Panc1 (cell line): Measurements from ENCODE around the gene CDC7. TPM values are rescaled to one million over a fixed set of nuclear protein-coding genes. Genes with fewer than 3 reads are reported as not detected.

Source experiments
- ATAC-seq: fragments of 200-7000 bp; cut with Tn5 transposase; 2 replicates; pipeline ENCODE4 v1.9.1; 2020; ENCODE audit warnings: mild to moderate bottlenecking, moderate library complexity
- Bru-seq: library from RNA; stranded (reverse); fragments of 400-500 nt; gene quantifications from one replicate; lab custom pipeline; 2021; lab: Mats Ljungman, UMichigan
- BruChase-seq, 2 experiments: library from RNA; stranded (reverse); fragments of 400-500 nt; gene quantifications; one replicate each; lab custom pipeline; 2021; lab: Mats Ljungman, UMichigan
- BruUV-seq: library from RNA; stranded (reverse); fragments of 400-500 nt; replicated peaks from 2 replicates; lab custom pipeline; 2021; lab: Mats Ljungman, UMichigan
- CTCF ChIA-PET: fragments of 300-600 bp; sonication (Branson Sonifier 250); formaldehyde crosslinking; loops from one replicate; lab custom pipeline; 2022; ENCODE audit warnings: antibody characterized with exemption; lab: Charles Lee
- POLR2A ChIA-PET: fragments of 300-600 bp; sonication (Branson Sonifier 250); formaldehyde crosslinking; loops from one replicate; lab custom pipeline; 2022; ENCODE audit warnings: antibody characterized with exemption; lab: Charles Lee
- DNase-seq: peaks from one replicate; pipeline ENCODE4 v3.0.0-alpha.2; 2010; ENCODE audit warnings: low read depth, low spot score
- H3K27ac ChIP-seq: 2 replicates; pipeline ENCODE4 v1.5.1; 2011; ENCODE audit warnings: mild to moderate bottlenecking, low read length, inconsistent platforms
- H3K27me3 ChIP-seq: fragments of 200-500 bp; sonication (Bioruptor generic); 2 replicates; pipeline ENCODE4 v1.6.0; 2014; ENCODE audit warnings: low read length, inconsistent platforms; ENCODE audit not compliant: control insufficient read depth, insufficient read depth
- H3K36me3 ChIP-seq: fragments of 200-500 bp; sonication (Bioruptor generic); 2 replicates; pipeline ENCODE4 v1.5.1; 2014; ENCODE audit warnings: inconsistent platforms, mild to moderate bottlenecking, low read length, moderate library complexity; ENCODE audit not compliant: control insufficient read depth, insufficient read depth
- H3K4me1 ChIP-seq: 2 replicates; pipeline ENCODE4 v1.5.1; 2011; ENCODE audit warnings: inconsistent platforms, mild to moderate bottlenecking, low read length, moderate library complexity; ENCODE audit not compliant: control insufficient read depth, insufficient read depth
- H3K4me3 ChIP-seq, 2 experiments: 2 replicates each; pipeline ENCODE4 v1.5.1; 2011 to 2012; ENCODE audit warnings: low read depth in 2 of 2, low read length in 2 of 2, mild to moderate bottlenecking in 2 of 2, inconsistent platforms in 1 of 2, moderate library complexity in 1 of 2
- H3K9me3 ChIP-seq: fragments of 200-500 bp; sonication (Bioruptor generic); 2 replicates; pipeline ENCODE4 v1.5.1; 2014; ENCODE audit warnings: low read depth, mild to moderate bottlenecking, inconsistent platforms, low read length, moderate library complexity; ENCODE audit not compliant: control insufficient read depth, insufficient read depth
- POLR2AphosphoS5 ChIP-seq: IDR thresholded peaks from 2 replicates; pipeline ENCODE4 v1.6.1; 2012; ENCODE audit warnings: mild to moderate bottlenecking, low read depth, low read length, moderate library complexity
- SIN3A ChIP-seq: IDR thresholded peaks from 2 replicates; pipeline ENCODE4 v1.6.1; 2012; ENCODE audit warnings: low read depth, mild to moderate bottlenecking, low read length, moderate library complexity, borderline replicate concordance; ENCODE audit not compliant: insufficient read depth
- TCF7L2 ChIP-seq: IDR thresholded peaks from 2 replicates; pipeline ENCODE4 v1.6.1; 2011; ENCODE audit warnings: mild to moderate bottlenecking, low read depth, low read length, inconsistent platforms
- in situ Hi-C: cut with HindIII; loops from 2 replicates; pipeline ENCODE4 v1.10.0; 2016; ENCODE audit warnings: low sequenced_read_pairs, low pct_unique_long_range_greater_than_20kb
- intact Hi-C: fragments of 100-400 bp; cut with micrococcal nuclease; formaldehyde crosslinking; loops from one replicate; pipeline ENCODE4 v1.10.0; 2022; ENCODE audit not compliant: unreplicated experiment
- long read RNA-seq: library from polyadenylated mRNA; unstranded; transcript quantifications from one replicate; pipeline ENCODE4 v2.0.0, GENCODE V29; 2021; ENCODE audit not compliant: unreplicated experiment
- polyA plus RNA-seq: library from polyadenylated mRNA; unstranded; fragments of >200 nt; gene quantifications from one replicate; pipeline ENCODE4 v1.2.1, GENCODE V29; 2012; ENCODE audit warnings: missing spikeins; ENCODE audit not compliant: insufficient read length
- total RNA-seq: library from RNA; stranded (reverse); gene quantifications from one replicate; pipeline ENCODE4 v1.2.1, GENCODE V29; 2021; ENCODE audit not compliant: unreplicated experiment
- TF ChIP-seq, protein P1 (sequence below), 2 experiments: IDR thresholded peaks; 2 replicates each; pipeline ENCODE4 v1.6.1; 2011 to 2012; ENCODE audit warnings: low read depth in 2 of 2, control low read depth in 1 of 2, low read length in 1 of 2, mild to moderate bottlenecking in 1 of 2, moderate library complexity in 1 of 2; ENCODE audit not compliant: insufficient read depth in 1 of 2
- TF ChIP-seq, protein P2 (sequence below): fragments of 450-650 bp; IDR thresholded peaks from 2 replicates; pipeline ENCODE4 v1.5.1; 2017; ENCODE audit warnings: mild to moderate bottlenecking

CDC7 gene
- total RNA-seq (30.1 TPM), Bru-seq, nascent RNA (percentile 91 among the genes with signal in this experiment), BruChase-seq, experiment 1, labeled RNA remaining after a 2-hour chase (percentile 94 among the genes with signal in this experiment), BruChase-seq, experiment 2, labeled RNA remaining after a 6-hour chase (percentile 88 among the genes with signal in this experiment)
- 11.9 TPM for polyA plus RNA-seq
- long read RNA-seq, transcript CDC7-203 (12 exons, 3,313 nt), result minor isoform, 8 of 79 reads
- long read RNA-seq, transcript CDC7-201 (12 exons, 3,173 nt), result major isoform, 24 of 79 reads
- long read RNA-seq, partial matches to known transcripts, result 18 of 79 reads
- long read RNA-seq, other reads (novel, unspliced or antisense), result 29 of 79 reads

DNA sequence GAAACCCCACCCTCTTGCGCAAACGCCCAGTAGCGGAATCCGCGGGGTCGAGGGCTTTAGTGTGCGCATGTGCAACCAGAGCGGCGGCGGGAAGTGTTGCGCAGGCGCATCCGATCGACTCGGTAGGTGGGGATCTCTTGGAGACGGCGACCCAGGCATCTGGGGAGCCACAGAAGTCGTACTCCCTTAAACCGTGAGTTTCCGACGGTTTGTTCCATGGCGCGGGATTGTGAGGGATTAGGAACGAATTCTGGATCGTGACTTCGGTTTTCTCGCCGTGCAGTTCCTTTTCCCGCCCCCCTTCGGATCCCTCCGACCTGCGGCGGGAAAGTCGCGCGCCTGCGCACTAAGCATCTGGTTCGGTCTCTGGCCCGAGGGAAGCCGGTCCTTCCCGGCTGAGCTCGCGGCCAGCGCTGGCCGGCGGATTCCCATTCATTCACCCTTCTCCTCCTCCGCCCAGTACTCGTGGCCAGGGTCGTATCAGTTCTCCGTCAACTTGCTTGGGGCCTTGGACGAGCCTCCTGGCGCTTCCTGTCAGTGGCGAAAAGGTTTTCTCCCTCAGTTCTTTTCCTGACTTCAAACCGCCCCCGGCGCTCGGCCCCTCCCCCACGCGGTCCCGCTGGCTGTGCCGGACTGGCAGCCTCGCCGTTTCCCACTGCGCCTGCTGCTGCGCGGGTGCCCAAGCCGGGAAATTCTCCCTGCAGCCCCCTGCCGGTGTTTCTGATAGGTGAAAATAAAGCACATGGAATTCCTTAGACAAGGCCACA is at the start of gene CDC7:
Gene CDC7, plus strand, starts transcription at position 96 of the 767 bp plus-strand sequence. CDS start 866 bp downstream, outside the sequence.
- intact Hi-C loops (loop anchor here (5.0 kb wide), 2 partner anchors 94 to 219 kb away; no protein-coding TSS in a partner anchor), in situ Hi-C loops (no loop called here)
- Histone ChIP-seq H3K36me3 (no peaks in the 10 kb centered on the region), H3K27me3 (no peaks in the 10 kb centered on the region), H3K4me1 (peaks cover 18% of the 10 kb centered on the region), H3K9me3 (no peaks in the 10 kb centered on the region), H3K4me3 (peak within 1 kb of the TSS; percentile 66 to 78), H3K27ac (peak within 1 kb of the TSS; percentile 96)
- TF ChIP-seq POLR2AphosphoS5 (peak; percentile 94), TCF7L2 (peak; percentile 52), SIN3A (peak; percentile 71; the same call in 1 of the 2 replicates)
- TF ChIP-seq, protein P1, sequence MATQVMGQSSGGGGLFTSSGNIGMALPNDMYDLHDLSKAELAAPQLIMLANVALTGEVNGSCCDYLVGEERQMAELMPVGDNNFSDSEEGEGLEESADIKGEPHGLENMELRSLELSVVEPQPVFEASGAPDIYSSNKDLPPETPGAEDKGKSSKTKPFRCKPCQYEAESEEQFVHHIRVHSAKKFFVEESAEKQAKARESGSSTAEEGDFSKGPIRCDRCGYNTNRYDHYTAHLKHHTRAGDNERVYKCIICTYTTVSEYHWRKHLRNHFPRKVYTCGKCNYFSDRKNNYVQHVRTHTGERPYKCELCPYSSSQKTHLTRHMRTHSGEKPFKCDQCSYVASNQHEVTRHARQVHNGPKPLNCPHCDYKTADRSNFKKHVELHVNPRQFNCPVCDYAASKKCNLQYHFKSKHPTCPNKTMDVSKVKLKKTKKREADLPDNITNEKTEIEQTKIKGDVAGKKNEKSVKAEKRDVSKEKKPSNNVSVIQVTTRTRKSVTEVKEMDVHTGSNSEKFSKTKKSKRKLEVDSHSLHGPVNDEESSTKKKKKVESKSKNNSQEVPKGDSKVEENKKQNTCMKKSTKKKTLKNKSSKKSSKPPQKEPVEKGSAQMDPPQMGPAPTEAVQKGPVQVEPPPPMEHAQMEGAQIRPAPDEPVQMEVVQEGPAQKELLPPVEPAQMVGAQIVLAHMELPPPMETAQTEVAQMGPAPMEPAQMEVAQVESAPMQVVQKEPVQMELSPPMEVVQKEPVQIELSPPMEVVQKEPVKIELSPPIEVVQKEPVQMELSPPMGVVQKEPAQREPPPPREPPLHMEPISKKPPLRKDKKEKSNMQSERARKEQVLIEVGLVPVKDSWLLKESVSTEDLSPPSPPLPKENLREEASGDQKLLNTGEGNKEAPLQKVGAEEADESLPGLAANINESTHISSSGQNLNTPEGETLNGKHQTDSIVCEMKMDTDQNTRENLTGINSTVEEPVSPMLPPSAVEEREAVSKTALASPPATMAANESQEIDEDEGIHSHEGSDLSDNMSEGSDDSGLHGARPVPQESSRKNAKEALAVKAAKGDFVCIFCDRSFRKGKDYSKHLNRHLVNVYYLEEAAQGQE (IDR thresholded peaks at IDR 0.05; ENCODE audit: insufficient read depth in 1 of 2, low read depth in 2 of 2, low read length in 1 of 2), result peak in 1 of 2 experiments; percentile 33; a peak in 1 of 4 replicates
- TF ChIP-seq, protein P2, sequence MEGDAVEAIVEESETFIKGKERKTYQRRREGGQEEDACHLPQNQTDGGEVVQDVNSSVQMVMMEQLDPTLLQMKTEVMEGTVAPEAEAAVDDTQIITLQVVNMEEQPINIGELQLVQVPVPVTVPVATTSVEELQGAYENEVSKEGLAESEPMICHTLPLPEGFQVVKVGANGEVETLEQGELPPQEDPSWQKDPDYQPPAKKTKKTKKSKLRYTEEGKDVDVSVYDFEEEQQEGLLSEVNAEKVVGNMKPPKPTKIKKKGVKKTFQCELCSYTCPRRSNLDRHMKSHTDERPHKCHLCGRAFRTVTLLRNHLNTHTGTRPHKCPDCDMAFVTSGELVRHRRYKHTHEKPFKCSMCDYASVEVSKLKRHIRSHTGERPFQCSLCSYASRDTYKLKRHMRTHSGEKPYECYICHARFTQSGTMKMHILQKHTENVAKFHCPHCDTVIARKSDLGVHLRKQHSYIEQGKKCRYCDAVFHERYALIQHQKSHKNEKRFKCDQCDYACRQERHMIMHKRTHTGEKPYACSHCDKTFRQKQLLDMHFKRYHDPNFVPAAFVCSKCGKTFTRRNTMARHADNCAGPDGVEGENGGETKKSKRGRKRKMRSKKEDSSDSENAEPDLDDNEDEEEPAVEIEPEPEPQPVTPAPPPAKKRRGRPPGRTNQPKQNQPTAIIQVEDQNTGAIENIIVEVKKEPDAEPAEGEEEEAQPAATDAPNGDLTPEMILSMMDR, result peak; percentile 73
- ChIA-PET POLR2A (interaction anchor here (0.6 to 1.0 kb wide), 5 partner anchors 39 to 622 kb away, joined by 3 to 5 read pairs (median 3); partner anchors contain the start of gene HFM1), CTCF (interaction anchor here (0.5 to 0.7 kb wide), 3 partner anchors 95 to 426 kb away, joined by 3 to 7 read pairs (median 7); no protein-coding TSS in a partner anchor)
- BruUV-seq, result no TSS peak
- ATAC-seq, result peak; percentile 94
- DNase-seq, result peak; percentile 93

DNA sequence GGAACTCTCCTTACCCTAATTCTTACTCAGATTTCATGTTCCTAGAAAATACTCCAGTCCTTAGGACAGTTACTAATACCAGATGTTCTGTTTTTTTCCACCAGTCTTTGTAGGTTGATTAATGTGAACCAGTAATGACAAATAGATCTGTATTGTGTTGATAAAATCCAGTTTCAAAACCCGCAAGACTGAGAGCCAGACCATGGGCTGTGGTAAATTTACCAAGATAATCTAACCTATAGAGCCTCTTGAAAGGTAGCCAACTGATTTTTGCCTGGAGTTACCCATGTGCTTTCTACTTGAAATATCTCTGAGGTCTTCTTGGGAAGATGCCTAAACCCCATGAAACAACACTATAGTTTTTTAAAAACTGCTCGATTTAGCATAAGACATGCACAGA is 46.5 kb upstream of the CDC7 start:
- TF ChIP-seq TCF7L2 (no peak), POLR2AphosphoS5 (no peak), SIN3A (no peak)
- TF ChIP-seq, protein P1 (IDR thresholded peaks at IDR 0.05; ENCODE audit: insufficient read depth in 1 of 2, low read depth in 2 of 2, low read length in 1 of 2), result no peak
- TF ChIP-seq, protein P2, result no peak
- in situ Hi-C loops (no loop called here), intact Hi-C loops (no loop called here)
- no TSS peak for BruUV-seq
- ChIA-PET POLR2A (interaction anchor here (0.6 kb wide), 1 partner anchor 119 kb away, joined by 5 read pairs; no protein-coding TSS in a partner anchor), CTCF (no interaction called here)
- ATAC-seq (no peak), DNase-seq (no peak)
- no peak overlapping the region for H3K27ac ChIP-seq
- no peaks in the 10 kb centered on the region; the same call in 1 of the 2 replicates for H3K27me3 ChIP-seq
- H3K9me3 ChIP-seq, result no peaks in the 10 kb centered on the region
- no peaks in the 10 kb centered on the region for H3K4me1 ChIP-seq
- no peak overlapping the region for H3K4me3 ChIP-seq
- H3K36me3 ChIP-seq, result no peaks in the 10 kb centered on the region
